Measurements from ENCODE around the gene FKBP10.
"Not testable (repeated sequence)": the region's sequence is repeated elsewhere in the genome, so short reads cannot be mapped to it uniquely, and the experiment has no call there.

Gene FKBP10

GRCh38 chr17:41844971-41845370, 32.2 kb downstream of the FKBP10 start:
- Histone ChIP-seq H3F3A (ENCODE audit: insufficient read depth, low read length) (no peaks in the 10 kb centered on the region), H4K20me1 (ENCODE audit: insufficient read depth, low read length) (no peaks in the 10 kb centered on the region), H2AFZ (ENCODE audit: low read length) (no peak overlapping the region), H3K79me2 (ENCODE audit: low read length) (peaks cover 22% of the 10 kb centered on the region), H3K36me3 (replicated peaks; ENCODE audit: insufficient read depth, low read length) (no peaks in the 10 kb centered on the region), H3K9ac (ENCODE audit: low read length) (no peak overlapping the region), H3K27ac (ENCODE audit: low read length) (no peak overlapping the region), H3K9me3 (replicated peaks; ENCODE audit: insufficient read depth, low read length) (no peaks in the 10 kb centered on the region), H3K9me2 (replicated peaks; ENCODE audit: insufficient read depth, low read length) (no peaks in the 10 kb centered on the region), H3K4me3 (ENCODE audit: low read length) (no peak overlapping the region), H3K4me2 (ENCODE audit: low read depth, low read length) (no peak overlapping the region), H3K4me1 (ENCODE audit: low read length) (no peaks in the 10 kb centered on the region), H3K27me3 (replicated peaks; ENCODE audit: insufficient read depth, low read length) (no peaks in the 10 kb centered on the region)
- no peak for DNase-seq
- TF ChIP-seq CTCF (IDR thresholded peaks at IDR 0.05; ENCODE audit: low read length) (no peak), EZH2 (optimal IDR thresholded peaks at IDR 0.05; ENCODE audit: low read depth, low read length) (no peak), EZH2phosphoT487 (IDR thresholded peaks at IDR 0.05; ENCODE audit: low read length) (no peak)

DNA sequence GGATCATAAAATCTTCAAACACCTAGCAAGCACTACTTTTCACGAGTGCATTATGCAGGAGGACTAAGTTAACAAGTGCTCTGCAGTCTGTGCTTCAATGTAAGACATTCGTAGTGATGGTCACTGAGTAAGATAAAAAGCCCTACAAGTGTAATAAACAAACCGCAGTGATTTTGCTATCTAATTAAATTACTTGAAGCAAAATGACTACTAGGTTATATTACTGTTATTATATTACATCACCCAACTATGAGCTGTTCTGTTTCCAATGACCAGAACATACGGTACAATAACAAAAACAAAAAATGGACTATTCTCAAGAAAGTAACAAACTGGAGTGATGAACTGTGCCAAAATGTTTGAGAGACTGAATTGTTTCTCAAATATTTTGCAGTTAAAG, 36.0 kb downstream of the FKBP10 start:
- Histone ChIP-seq H3K4me1 (ENCODE audit: low read length) (no peaks in the 10 kb centered on the region), H3K27me3 (replicated peaks; ENCODE audit: insufficient read depth, low read length) (no peaks in the 10 kb centered on the region), H3K9me2 (replicated peaks; ENCODE audit: insufficient read depth, low read length) (no peaks in the 10 kb centered on the region), H3F3A (ENCODE audit: insufficient read depth, low read length) (no peaks in the 10 kb centered on the region), H3K36me3 (replicated peaks; ENCODE audit: insufficient read depth, low read length) (no peaks in the 10 kb centered on the region), H3K9ac (ENCODE audit: low read length) (no peak overlapping the region), H3K4me3 (ENCODE audit: low read length) (no peak overlapping the region), H3K4me2 (ENCODE audit: low read depth, low read length) (no peak overlapping the region), H2AFZ (ENCODE audit: low read length) (no peak overlapping the region), H3K79me2 (ENCODE audit: low read length) (peaks cover 59% of the 10 kb centered on the region), H3K9me3 (replicated peaks; ENCODE audit: insufficient read depth, low read length) (no peaks in the 10 kb centered on the region), H4K20me1 (ENCODE audit: insufficient read depth, low read length) (0 out of 2 replicates have a peak, but pooled peaks cover 3% of the 10 kb centered on the region), H3K27ac (ENCODE audit: low read length) (no peak overlapping the region)
- DNase-seq = no peak
- no peak for TF ChIP-seq EZH2phosphoT487 (IDR thresholded peaks at IDR 0.05; ENCODE audit: low read length)

- Histone ChIP-seq H3K27ac (ENCODE audit: low read length) (no peak overlapping the region), H3K4me2 (ENCODE audit: low read depth, low read length) (no peak overlapping the region), H3K79me2 (ENCODE audit: low read length) (peaks cover 65% of the 10 kb centered on the region), H3K36me3 (replicated peaks; ENCODE audit: insufficient read depth, low read length) (no peaks in the 10 kb centered on the region), H3K4me3 (ENCODE audit: low read length) (no peak overlapping the region), H3K27me3 (replicated peaks; ENCODE audit: insufficient read depth, low read length) (no peaks in the 10 kb centered on the region), H4K20me1 (ENCODE audit: insufficient read depth, low read length) (peaks cover 3% of the 10 kb centered on the region; the same call in 1 of the 2 replicates), H3K9ac (ENCODE audit: low read length) (no peak overlapping the region), H3K9me3 (replicated peaks; ENCODE audit: insufficient read depth, low read length) (no peaks in the 10 kb centered on the region), H3K9me2 (replicated peaks; ENCODE audit: insufficient read depth, low read length) (no peaks in the 10 kb centered on the region), H2AFZ (ENCODE audit: low read length) (no peak overlapping the region), H3K4me1 (ENCODE audit: low read length) (no peaks in the 10 kb centered on the region), H3F3A (ENCODE audit: insufficient read depth, low read length) (no peaks in the 10 kb centered on the region)
- DNase-seq = no peak
- TF ChIP-seq EZH2phosphoT487 (IDR thresholded peaks at IDR 0.05; ENCODE audit: low read length) (no peak), CTCF (IDR thresholded peaks at IDR 0.05; ENCODE audit: low read length) (no peak), EZH2 (optimal IDR thresholded peaks at IDR 0.05; ENCODE audit: low read depth, low read length) (no peak)
Observed at GRCh38 chr17:41849251-41849990, 36.6 kb downstream of the FKBP10 start.

DNA sequence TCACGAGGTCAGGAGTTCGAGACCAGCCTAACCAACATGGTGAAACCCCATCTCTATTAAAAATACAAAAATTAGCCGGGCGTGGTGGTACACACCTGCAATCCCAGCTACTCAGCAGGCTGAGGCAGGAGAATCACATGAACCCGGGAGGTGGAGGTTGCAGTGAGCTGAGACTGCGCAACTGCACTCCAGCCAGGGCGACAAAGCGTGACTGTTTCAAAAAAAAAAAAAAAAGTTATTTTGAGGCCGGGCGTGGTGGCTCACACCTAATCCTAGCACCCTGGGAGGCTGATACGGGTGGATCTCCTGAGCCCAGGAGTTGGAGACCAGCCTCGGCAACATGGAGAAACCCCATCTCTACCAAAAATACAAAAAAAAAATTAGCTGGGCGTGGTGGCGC, 38.6 kb downstream of the FKBP10 start:
- not testable (repeated sequence) for H3K9me2 ChIP-seq (replicated peaks; ENCODE audit: insufficient read depth, low read length); H3F3A ChIP-seq (ENCODE audit: insufficient read depth, low read length); H3K4me1 ChIP-seq (ENCODE audit: low read length); DNase-seq; H4K20me1 ChIP-seq (ENCODE audit: insufficient read depth, low read length); H3K36me3 ChIP-seq (replicated peaks; ENCODE audit: insufficient read depth, low read length); H2AFZ ChIP-seq (ENCODE audit: low read length); H3K9me3 ChIP-seq (replicated peaks; ENCODE audit: insufficient read depth, low read length); H3K9ac ChIP-seq (ENCODE audit: low read length); H3K4me2 ChIP-seq (ENCODE audit: low read depth, low read length); H3K27me3 ChIP-seq (replicated peaks; ENCODE audit: insufficient read depth, low read length); H3K4me3 ChIP-seq (ENCODE audit: low read length); H3K27ac ChIP-seq (ENCODE audit: low read length)
- peaks cover 84% of the 10 kb centered on the region for H3K79me2 ChIP-seq (ENCODE audit: low read length)
